NCI-H1436 treated with DMSO at 0.1 percent for 48 hours (cell line): ENCODE data around the gene CYP17A1.
A peak's percentile ranks its signal among the peaks of the same experiment; 100 is the strongest.
"Not testable (repeated sequence)": the region's sequence is repeated elsewhere in the genome, so short reads cannot be mapped to it uniquely, and the experiment has no call there.

Experiments
- DNase-seq: peaks from one replicate; lab custom pipeline; 2025; lab: John Stamatoyannopoulos, UW

Gene CYP17A1

GRCh38 chr10:102835007-102835482, 2.2 kb downstream of the CYP17A1 start:
- DNase-seq: peak; percentile 33

- DNase-seq: no peak
Observed at GRCh38 chr10:102834143-102834542, 3.1 kb downstream of the CYP17A1 start.

DNA sequence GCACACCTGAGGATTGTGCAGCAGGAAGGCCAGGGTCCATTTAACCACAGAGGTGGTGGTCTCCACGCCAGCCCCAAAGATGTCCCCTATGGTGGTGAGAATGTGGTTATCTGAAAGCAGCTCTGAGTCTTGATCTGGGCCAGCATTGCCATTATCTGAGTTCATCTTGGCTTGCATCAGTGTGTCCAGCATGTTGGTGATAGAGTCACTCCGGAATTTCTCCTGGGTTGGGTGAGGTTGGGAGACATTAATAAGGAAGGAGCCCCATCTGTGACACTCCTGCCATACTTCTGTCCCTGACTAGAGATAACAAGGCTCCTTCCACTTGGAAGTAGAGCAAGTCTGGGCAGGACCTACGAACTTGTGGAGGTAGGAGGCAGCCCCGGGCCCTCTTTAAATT, 4.2 kb downstream of the CYP17A1 start:
- no peak for DNase-seq

DNA sequence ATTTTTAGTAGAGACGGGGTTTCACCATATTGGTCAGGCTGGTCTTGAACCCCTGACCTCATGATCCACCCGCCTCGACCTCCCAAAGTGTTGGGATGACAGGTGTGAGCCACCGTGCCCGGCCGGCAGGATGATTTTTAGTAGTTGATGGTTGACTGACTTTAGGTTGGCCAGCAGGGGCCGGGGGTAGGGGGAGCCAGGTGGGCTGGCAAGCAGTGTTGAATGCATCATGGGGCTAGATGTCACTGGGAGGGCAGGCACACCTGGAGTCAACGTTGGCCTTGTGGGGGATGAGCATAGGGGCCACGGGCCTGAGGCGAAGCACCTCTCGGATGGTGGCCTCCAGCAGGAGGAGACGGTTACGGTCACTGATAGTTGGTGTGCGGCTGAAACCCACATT, 5.0 kb downstream of the CYP17A1 start:
- DNase-seq: no peak

DNA sequence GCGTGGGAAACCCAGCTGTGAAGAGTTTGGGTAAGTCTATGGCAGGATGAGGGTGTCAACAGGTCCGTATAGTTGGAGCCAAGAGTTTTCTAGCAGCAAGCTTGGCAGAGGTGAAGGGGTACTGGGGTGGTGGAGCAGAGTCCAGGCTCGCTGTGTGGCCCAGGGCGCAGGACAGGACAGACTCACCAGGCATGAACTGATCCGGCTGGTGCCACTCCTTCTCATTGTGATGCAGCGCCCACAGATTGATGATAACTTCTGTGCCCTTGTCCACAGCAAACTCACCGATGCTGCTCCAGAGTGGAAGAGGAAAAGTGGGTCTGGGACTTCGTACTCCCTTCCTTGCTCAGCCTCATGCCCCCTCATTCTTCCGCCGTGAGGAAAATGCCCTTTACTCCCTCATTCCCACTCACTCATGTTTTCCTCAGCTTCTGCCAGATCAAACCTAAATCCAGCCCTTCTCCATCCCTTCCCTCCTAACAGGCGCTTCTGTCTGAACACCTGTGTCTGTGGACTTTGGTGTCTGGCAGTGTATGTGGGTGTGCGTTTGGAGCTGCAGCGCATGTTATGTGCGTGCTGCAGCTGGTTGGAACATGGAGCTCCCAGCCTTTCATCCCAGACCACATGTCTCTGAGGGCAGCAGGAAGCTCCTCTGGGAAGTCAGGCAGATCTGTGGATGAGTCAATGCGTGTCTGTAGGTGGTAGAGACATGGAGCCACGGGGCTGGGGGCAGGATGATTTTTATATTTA, 5.7 kb downstream of the CYP17A1 start:
- no peak for DNase-seq

- DNase-seq: no peak
Observed at GRCh38 chr10:102827597-102827975, 9.6 kb downstream of the CYP17A1 start.

DNA sequence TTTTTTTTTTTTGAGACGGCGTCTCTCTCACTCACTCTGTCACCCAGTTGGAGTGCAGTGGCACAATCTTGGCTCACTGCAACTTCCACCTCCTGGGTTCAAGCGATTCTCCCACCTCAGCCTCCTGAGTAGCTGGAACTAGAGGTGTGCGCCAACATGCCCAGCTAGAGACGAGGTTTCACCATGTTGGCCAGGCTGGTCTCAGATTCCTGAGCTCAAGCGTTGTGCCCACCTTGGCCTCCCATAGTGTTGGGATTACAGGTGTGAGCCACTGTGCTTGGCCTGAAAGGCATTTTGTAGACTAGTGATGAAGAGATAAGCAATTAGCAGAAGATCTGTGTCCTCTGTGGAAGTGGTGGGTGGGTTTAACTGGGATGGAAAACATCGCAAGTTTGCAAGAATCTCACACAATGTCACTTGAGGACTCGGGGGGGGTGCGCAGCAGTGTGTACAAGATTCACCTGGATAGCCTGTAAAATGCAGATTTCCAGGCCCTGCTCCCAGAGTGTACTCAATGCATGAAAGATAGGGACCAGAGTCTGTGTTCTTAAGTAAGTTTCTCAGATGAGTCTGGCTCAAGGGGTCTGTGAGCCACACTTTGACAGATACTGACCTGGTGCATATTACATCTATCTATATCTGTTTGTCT, 10.9 kb downstream of the CYP17A1 start:
- DNase-seq: no peak

GRCh38 chr10:102824664-102825063, 12.5 kb downstream of the CYP17A1 start:
- DNase-seq: no peak

DNA sequence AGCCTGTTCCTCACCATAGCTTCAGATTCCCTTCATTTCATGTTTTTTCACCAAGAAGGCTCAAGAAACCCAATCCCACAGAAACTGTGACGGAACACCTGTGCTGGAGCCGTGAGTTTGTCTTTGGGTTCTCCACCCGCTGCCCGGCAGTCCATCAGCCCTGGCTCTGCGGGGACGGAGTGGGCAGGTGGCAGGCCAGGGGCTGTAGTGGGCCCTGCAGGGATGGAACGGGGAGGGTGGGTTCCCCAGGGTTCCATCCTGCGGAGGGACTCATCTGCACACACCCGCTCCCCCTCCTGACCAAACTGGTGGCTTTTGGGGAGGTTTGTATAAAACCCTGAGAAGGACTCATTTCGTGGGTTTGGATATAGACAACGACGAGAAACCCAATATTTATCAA, 15.0 kb downstream of the CYP17A1 start:
- no peak for DNase-seq

GRCh38 chr10:102820008-102820407, 17.2 kb downstream of the CYP17A1 start:
- not testable (repeated sequence) for DNase-seq

DNA sequence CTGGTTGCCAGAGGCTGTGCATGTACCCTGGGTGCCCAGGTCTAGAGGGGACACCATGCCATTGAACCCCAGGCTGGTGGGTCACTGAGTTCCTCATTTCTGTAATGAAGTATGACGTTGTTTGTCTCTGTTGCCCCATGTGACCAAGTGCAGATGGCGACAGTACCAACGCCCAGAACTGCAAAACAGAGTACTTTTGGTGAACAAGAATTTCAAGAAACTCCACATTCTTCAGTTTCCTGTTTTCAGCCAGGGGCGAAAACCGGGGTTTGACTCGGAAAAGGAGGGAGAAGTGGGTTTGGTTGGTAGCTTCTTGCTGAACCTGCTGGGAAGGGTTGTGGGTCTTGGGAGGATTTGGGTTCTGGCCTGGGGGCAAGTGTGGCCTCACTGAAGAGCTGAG, 18.2 kb downstream of the CYP17A1 start:
- no peak for DNase-seq

GRCh38 chr10:102817175-102817574, 20.0 kb downstream of the CYP17A1 start:
- no peak for DNase-seq

DNA sequence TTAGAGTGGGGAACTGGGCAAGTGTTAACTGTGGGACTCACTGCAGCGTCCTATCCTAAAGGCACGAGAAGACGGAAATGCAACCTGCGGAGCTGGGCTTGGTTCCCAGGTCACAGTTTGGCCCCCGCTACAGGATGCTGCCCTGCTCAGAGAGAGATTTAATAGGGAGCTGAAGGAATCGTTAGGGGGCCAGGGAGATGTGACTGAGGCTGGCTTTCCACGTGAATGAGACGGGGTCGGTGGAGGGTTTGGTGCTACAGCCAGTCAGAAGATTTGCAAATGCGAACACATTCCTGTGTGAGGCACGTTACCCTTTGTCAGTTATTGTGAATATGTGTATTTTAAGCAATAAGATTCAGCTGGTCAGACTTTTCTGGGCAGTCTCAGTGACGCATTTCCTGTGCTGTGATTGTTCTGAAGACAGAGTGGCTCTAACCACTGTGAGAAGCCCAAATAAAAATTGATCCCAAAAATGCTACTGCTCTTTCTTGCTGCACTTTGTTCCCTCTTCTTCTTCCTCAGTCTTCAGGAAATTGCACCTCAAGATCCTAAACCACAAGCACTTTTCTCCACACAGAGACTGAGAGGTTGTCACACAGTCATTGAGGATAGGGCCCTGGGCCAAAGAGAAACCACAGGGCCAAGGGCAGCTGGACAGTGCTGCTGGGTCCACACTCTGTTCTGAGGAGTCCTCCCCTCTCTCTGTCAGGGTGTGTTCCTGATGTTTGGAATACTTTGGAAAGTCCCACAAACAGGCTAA, 21.2 kb downstream of the CYP17A1 start:
- DNase-seq: no peak

DNA sequence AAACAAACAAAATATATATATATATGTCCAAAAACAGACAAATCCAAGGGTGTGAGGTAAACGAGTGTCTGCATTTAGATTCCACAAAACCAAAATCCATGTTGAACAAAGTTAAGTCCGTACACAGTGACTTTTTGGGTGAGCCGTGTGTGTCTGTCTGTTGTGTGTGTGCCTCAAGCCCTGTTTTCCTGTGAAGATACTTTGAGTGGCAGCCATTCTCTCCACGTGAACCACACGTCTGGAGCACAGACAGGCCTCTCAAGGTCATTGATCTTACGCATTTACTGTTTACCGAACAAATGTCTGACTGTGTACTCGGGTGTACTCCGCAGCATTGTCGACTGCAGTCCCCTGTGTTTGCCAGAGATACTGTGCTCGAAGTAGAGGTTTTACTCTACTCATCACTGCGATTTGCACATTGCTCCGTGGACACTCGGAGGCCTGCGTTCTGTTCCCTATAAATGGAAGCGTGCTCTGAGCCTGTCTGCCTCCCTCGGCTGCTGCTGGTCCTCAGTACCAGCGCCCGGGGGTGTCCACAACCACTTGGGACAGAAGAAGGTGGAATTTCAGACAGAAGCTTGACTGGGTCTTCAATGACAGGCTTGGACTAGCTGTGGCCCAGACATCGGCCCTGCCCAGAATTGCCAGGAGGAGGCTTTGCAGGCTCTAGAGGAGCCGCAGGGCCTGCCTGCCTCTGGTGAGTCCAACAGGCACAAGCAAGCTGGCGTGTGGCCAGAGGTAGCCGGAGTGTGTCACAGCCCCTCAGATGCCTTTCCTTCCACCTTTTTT, 22.1 kb downstream of the CYP17A1 start:
- DNase-seq: no peak

- DNase-seq: no peak
Observed at GRCh38 chr10:102814453-102814871, 22.8 kb downstream of the CYP17A1 start.

- DNase-seq: no peak
Observed at GRCh38 chr10:102813734-102814452, 23.3 kb downstream of the CYP17A1 start.

- no peak for DNase-seq
Observed at GRCh38 chr10:102813017-102813541, 24.1 kb downstream of the CYP17A1 start.

GRCh38 chr10:102812231-102812876, 24.9 kb downstream of the CYP17A1 start:
- DNase-seq: no peak

DNA sequence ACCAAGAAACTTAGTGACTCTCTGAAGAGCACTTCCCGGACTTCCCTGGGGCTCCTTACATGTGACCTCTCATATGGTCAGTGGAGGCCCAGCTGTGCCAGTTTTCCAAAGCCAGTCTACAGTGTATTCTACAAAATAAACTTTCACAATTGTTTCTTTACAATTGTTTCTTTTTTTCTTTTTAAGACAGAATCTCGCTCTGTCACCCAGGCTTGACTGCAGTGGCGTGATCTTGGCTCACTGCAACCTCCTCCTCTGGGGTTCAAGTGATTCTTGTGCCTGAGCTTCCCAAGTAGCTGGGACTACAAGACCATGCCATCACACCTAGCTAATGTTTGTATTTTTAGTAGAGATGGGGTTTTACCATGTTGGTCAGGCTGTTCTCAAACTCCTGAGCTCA, 25.9 kb downstream of the CYP17A1 start:
- no peak for DNase-seq

- no peak for DNase-seq
Observed at GRCh38 chr10:102808380-102808779, 28.8 kb downstream of the CYP17A1 start.
